Stimulated activated CD8-positive, alpha-beta memory T cell treated with anti-CD3 and anti-CD28 coated beads, Interleukin-7, amount 100 ng/mL, for 24 hours (primary cell): ENCODE results near the gene FAM219A.
"Not testable (repeated sequence)": the region's sequence is repeated elsewhere in the genome, so short reads cannot be mapped to it uniquely, and the experiment has no call there.

Experiments used
- DNase-seq: peaks from one replicate; pipeline ENCODE4 v3.0.0-alpha.2; 2020; ENCODE audit warnings: low read depth

The FAM219A gene

DNA sequence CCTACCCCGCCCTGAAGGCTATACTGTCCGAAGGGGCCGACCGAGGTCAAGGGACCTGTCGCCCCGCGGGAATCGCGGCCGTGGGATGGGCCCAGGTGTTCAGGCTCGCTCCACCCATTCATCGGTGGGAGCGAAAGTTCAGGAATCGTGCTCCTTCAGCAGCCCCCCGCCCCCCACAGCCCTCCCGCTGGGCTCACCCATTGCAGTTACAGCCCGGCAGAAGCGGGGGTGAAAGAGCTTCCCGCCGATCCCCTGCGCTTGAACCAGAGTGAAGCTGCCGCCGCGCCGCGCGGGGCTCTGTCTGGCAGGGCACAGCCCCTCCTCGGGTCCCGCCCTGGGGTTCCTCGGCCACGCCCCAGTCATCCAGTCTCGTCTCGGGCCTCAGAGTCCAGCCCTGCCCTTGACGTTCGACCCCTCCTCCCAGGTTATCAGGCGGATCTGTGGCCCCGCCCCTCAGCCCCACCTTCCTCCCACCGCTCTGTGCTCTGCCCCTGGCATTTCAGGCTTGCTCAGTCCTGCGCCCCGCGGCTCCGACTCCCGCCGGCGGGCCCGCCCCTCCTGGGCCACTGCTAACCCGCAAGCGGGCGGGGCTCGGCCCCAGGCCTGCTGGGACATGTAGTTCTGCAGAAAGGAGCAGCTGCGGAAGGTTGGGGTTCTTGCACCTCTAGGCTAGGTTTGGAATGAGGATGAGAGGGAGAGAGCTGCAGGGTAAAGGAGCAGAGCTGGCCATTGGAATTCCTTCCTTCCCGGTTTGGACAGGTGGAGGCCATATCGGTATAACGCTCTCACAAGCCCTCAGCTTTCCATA lies 81.6 kb downstream of the FAM219A start, which contains the start of gene MYORG:
Gene MYORG (minus strand): TSS at position 303 of the 808 bp plus-strand sequence. CDS start 3,955 bp downstream, outside the sequence.
- DNase-seq: peak; percentile 95

DNA sequence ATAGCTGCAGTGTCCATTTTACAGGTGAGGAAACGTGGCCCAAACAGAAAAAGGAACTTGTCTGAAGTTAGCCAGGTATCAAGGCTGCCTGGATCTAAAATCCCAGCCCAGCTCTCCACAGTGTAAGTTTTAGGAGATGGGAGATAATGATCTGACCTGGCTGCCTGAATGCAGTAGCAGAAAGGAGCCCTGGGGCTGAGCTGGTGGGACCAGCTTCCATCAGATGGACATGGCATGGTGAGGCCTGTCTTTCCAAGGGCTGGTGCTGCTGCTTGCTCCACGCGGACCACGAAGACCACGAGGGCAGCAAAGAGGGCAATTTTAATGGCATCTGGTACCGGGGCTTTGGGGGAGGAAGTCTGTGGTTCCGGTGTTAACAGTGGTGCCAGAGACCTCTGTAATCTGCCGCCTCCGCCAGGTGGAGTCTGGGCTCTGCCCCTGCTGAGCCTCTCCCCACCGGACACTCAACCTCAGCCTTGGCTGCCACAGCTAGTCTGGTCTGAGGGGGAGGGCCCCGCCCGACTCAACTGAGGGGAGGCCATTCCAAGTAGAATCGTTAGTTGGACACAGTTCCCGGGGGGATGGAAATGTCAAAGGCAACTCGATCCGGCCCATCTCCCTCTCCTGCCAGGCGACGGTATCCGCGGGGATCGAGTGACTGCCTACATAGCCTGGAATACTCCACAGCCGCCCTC lies 82.3 kb downstream of the FAM219A start:
- no peak for DNase-seq

- DNase-seq: no peak
These were observed 83.3 kb downstream of the FAM219A start for GRCh38 chr9:34374905-34375552.

- DNase-seq: no peak
These were observed 84.0 kb downstream of the FAM219A start for GRCh38 chr9:34374339-34374738.

DNA sequence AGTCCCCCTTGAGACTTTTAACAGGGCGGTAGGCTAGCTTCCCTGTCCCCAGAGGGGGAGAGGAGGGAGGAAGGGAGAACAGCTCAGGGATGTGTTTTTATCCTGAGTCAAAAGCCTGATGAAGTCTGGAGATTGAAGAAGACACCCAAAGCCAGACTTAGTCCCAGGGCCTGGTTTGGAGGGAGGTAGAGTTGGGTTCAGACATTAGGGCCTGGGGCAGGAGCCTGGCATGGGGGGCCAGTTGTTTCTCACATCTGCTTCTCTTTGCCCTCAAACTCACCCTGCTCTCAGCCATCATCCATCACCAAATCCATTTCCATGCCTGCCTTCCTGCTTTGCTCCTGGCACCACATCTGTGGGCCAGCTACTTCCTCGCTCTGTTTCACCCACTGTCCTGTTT lies 84.6 kb downstream of the FAM219A start:
- DNase-seq: no peak

DNA sequence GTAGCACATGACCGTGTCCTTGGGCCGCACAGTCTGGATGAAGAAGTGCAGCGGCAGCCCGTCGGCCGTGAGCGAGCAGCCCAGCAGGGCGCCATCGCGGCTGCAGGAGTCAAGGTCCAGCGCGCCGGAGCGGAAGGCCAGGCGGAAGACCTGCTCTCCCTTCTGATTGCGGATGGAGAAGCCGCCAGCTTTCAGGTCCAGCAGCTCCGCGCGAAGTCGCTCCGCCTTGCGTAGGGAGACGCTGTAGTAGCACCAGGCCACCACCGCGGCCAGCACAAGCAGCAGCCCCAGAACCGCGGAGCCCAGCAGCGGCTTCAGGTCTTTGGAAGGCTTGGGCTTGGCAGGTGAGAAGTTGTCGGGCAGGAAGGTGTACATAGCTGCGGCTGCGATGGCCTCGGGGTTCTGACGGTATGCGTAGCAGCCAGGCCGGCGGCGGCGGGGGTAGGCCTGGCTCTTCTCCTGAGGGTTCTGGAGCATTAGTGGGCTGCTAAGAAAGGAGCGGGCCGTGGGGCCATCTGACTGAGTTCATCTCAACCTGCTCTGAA lies 85.8 kb downstream of the FAM219A start:
- no peak for DNase-seq

- no peak for DNase-seq
These were observed 86.4 kb downstream of the FAM219A start for GRCh38 chr9:34371886-34372466.

GRCh38 chr9:34370970-34371880 lies 87.1 kb downstream of the FAM219A start:
- no peak for DNase-seq

DNA sequence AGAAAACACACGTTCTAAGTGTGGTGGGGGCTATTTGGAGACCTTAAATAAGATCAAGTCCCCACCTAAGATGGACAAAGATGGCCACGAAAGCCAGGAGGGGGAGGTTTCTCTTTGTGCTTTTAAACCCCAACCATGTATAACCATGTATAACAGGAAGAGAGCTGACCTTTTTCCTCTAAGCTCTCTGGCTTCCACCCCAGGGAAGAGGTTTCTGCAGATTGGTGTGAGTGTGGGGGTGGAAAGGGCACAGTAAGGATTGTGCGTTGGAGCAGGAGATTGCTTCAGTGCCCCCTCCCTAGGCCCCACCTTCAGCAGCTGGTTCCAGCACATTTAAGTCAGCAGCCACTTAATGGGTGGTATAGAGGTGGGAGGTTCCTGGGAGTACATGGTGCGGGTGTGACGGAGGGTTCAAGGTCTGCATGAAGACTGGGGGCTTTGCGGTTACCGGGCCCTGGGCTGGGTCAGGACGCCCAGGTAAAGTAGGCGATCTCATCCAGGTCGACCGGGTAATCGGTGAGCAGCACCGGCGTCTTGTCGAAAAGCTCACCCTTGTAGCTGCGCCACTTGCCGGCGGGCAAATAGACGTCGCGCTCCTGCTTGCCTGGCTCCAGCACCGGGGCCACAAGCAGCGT lies 87.9 kb downstream of the FAM219A start:
- no peak for DNase-seq

DNA sequence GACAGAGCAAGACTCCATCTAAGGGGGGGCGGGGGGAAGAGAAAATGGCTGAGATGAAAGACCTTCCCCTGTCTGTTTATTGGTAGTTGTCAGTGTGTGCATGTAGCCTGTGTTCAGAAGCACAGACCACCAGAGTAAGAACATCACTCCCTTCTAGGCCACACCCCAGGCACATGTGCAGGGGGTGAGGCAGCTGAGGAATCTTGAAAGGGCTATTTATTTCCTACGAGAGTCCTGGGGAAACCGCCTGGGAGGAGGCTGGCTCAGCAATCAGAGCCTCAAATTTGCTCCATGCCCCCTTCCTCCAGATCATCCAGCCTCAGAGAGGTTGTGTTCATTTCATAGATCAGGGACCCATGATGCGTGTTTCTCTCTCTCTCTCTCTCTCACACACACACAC lies 88.7 kb downstream of the FAM219A start:
- no peak for DNase-seq

DNA sequence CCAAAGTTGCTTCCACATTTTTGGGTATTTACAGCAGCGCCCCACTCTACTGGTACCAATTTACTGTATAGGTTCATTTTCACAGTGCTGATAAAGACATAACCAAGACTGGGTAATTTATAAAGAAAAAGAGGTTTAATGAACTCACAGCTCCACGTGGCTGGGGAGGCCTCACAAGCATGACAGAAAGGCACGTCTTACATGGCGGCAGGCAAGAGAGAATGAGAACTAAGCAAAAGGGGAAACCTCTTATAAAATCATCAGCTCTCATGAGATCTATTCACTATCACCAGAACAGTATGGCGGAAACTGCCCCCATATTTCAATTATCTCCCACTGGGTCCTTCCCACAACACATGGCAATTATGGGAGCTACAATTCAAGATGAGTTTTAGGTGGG lies 89.6 kb downstream of the FAM219A start:
- DNase-seq: not testable (repeated sequence)

- DNase-seq: not testable (repeated sequence)
These were observed 90.5 kb downstream of the FAM219A start for GRCh38 chr9:34367751-34368410.

GRCh38 chr9:34366365-34366764 lies 92.0 kb downstream of the FAM219A start:
- DNase-seq: no peak

- no peak for DNase-seq
These were observed 93.1 kb downstream of the FAM219A start for GRCh38 chr9:34365282-34365681.

DNA sequence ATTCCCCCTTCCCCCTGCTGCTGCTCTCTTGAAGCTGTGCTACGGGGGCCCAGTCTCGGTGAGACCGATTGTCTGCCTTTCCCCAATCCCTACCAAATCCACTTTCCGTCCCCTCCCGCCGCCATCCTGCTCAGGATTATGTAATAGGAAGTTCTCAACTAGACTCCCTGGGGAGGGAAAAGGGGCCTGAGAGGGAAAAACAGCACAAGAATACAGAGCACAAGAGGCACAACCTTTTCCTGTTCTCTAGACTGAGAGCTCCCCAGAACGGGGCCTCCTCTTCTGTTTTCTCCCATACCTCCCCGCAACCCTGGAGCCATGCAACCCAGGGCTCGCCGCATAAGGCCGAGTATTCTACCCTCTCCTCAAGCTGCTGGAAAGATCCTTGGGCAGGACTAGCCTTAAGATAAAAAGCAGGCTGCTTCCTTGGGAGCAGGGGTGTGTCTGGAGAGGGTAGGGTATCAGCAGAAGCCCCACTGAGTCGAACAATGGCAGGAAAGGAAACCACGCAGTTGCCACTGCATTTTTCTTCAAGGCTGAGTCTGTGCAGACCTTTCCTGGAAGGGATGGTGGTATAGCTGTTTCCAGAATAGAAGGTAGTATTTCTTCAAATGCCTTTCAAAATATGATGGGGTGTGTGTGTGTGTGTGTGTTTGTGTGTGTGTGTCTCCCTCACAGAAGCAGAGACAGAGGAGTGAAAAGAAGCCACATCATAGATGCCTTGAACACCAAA lies 94.6 kb downstream of the FAM219A start:
- no peak for DNase-seq

GRCh38 chr9:34362614-34363214 lies 95.7 kb downstream of the FAM219A start:
- no peak for DNase-seq

GRCh38 chr9:34352957-34353356 lies 105.4 kb downstream of the FAM219A start:
- DNase-seq: not testable (repeated sequence)

- not testable (repeated sequence) for DNase-seq
These were observed 106.2 kb downstream of the FAM219A start for GRCh38 chr9:34352122-34352652.

GRCh38 chr9:34349324-34349723 lies 109.0 kb downstream of the FAM219A start:
- no peak for DNase-seq
